ENCODE results near the gene TFAP2A. TPM values are rescaled to one million over a fixed set of nuclear protein-coding genes. Genes with fewer than 3 reads are reported as not detected.

TFAP2A gene
- total and polyA plus RNA-seq, 4 donors = 0.23 to 0.63 (median 0.38) TPM; not detected in 1

DNA sequence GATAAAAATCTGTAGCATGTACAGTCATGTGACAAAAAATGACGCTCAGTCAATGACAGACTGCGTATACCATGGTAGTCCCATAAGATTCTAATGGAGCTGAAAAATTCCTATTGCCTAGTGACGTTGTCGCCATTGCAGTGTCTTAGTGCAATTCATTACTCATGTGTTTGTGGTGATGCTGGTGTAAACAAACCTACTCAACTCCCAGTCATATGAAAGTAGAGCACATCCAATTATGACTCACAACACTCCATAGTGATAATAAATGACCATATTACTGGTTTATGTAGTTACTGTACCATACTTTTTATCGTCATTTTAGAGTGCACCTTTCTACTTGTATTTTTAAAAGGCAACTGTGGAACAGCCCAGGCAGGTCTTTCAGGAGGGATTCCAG lies 45.0 kb downstream of the TFAP2A start:
- H3K27ac ChIP-seq (ENCODE audit: low read depth in 1 of 2, low read length in 2 of 2) = no peak overlapping the region
- H3K27me3 ChIP-seq (ENCODE audit: control insufficient read depth in 1 of 2, insufficient read depth in 2 of 2, low read length in 1 of 2) = no peaks in the 10 kb centered on the region
- ATAC-seq (ENCODE audit: low FRiP score) (no peak), DNase-seq (no peak)
- no peaks in the 10 kb centered on the region for H3K36me3 ChIP-seq (ENCODE audit: control insufficient read depth in 1 of 2, insufficient read depth in 2 of 2, low read length in 1 of 2)
- 87 to 88% methylated on average over 5 of the region's 5 CpGs for WGBS, 2 donors
- intact Hi-C loops (cut with DNase I) = no loop called here
- no peaks in the 10 kb centered on the region for H3K9me3 ChIP-seq (ENCODE audit: control insufficient read depth, low read length)
- no peak overlapping the region for H3K4me3 ChIP-seq (ENCODE audit: low read length in 2 of 2)
- H3K4me1 ChIP-seq (ENCODE audit: control insufficient read depth in 1 of 2, insufficient read depth in 2 of 2, low read length in 2 of 2) = no peaks in the 10 kb centered on the region

DNA sequence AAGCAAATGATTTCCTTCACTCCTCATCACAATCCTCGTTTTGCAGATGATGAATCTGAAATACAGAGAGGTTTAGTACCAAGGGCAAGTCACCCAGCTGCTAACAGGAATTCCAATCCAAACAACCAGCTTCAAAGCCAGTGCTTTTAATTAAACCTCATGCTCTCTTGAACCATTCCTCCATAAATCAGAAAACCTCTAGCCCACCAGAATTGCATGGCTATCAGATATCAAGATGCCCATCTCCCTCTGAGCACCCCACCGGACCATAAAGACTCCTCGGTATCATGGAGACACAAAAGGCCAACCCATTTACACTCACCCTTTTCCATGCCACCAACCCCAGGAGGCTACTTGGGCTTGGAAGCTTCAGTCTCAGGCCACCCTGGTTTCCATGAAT lies 46.0 kb downstream of the TFAP2A start:
- intact Hi-C loops (cut with DNase I) = no loop called here
- H3K9me3 ChIP-seq (ENCODE audit: control insufficient read depth, low read length) = no peaks in the 10 kb centered on the region
- ATAC-seq (ENCODE audit: low FRiP score) (no peak), DNase-seq (no peak)
- no peaks in the 10 kb centered on the region for H3K36me3 ChIP-seq (ENCODE audit: control insufficient read depth in 1 of 2, insufficient read depth in 2 of 2, low read length in 1 of 2)
- H3K4me1 ChIP-seq (ENCODE audit: control insufficient read depth in 1 of 2, insufficient read depth in 2 of 2, low read length in 2 of 2) = no peaks in the 10 kb centered on the region
- no peaks in the 10 kb centered on the region for H3K27me3 ChIP-seq (ENCODE audit: control insufficient read depth in 1 of 2, insufficient read depth in 2 of 2, low read length in 1 of 2)
- no peak overlapping the region for H3K4me3 ChIP-seq (ENCODE audit: low read length in 2 of 2)
- H3K27ac ChIP-seq (ENCODE audit: low read depth in 1 of 2, low read length in 2 of 2) = no peak overlapping the region
- 55 to 58% methylated on average over 3 of the region's 3 CpGs for WGBS, 2 donors

DNA sequence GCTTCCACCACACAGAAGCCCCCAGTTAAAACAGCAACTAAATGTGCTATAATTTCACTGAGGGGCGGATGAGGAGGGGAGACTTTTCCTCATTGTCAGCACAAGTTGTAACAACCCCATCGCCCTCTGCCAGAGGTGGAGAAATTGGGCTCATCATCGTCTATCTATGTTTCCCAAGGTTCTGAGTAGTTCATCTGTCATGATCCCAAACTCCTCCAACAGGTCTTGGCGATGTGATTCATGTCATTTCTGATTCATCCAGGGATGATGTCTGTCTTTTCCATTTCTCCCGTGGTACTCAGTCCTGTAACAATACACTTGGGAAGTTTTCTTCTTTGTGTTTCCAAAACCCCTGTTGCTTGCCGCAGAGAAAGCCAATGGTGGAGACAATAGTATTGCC lies 51.0 kb downstream of the TFAP2A start:
- ATAC-seq (ENCODE audit: low FRiP score) (no peak), DNase-seq (no peak)
- no peak overlapping the region for H3K27ac ChIP-seq (ENCODE audit: low read depth in 1 of 2, low read length in 2 of 2)
- no peaks in the 10 kb centered on the region for H3K36me3 ChIP-seq (ENCODE audit: control insufficient read depth in 1 of 2, insufficient read depth in 2 of 2, low read length in 1 of 2)
- WGBS, 2 donors = 78 to 85% methylated on average over 6 of the region's 6 CpGs
- no peaks in the 10 kb centered on the region for H3K27me3 ChIP-seq (ENCODE audit: control insufficient read depth in 1 of 2, insufficient read depth in 2 of 2, low read length in 1 of 2)
- H3K9me3 ChIP-seq (ENCODE audit: control insufficient read depth, low read length) = no peaks in the 10 kb centered on the region
- H3K4me1 ChIP-seq (ENCODE audit: control insufficient read depth in 1 of 2, insufficient read depth in 2 of 2, low read length in 2 of 2) = no peaks in the 10 kb centered on the region
- intact Hi-C loops (cut with DNase I) = no loop called here
- H3K4me3 ChIP-seq (ENCODE audit: low read length in 2 of 2) = no peak overlapping the region

DNA sequence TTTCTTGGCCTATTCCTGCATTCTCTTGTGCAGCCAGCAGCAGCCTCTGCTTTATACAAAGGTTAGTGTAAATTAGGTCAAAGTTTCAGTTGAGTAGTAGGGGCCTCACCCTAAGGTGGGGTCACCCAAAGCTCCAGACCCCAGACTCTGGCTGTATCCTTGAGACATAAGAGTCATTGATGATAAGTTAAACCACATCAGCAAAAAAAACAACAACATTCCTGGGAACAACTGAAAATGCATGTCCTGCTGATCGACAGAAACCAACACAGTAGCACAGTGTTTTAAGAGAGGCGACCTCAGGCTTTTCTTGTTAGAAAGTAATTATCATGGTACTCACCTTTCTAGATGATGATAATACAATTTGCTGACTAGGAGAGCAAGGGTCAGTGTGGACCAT lies 52.6 kb downstream of the TFAP2A start:
- no peak for DNase-seq
- H3K27me3 ChIP-seq (ENCODE audit: control insufficient read depth in 1 of 2, insufficient read depth in 2 of 2, low read length in 1 of 2) = no peaks in the 10 kb centered on the region
- no peak for ATAC-seq (ENCODE audit: low FRiP score)
- WGBS, 2 donors = 44 to 45% methylated on average over 2 of the region's 2 CpGs
- no peaks in the 10 kb centered on the region for H3K4me1 ChIP-seq (ENCODE audit: control insufficient read depth in 1 of 2, insufficient read depth in 2 of 2, low read length in 2 of 2)
- no peaks in the 10 kb centered on the region for H3K36me3 ChIP-seq (ENCODE audit: control insufficient read depth in 1 of 2, insufficient read depth in 2 of 2, low read length in 1 of 2)
- H3K9me3 ChIP-seq (ENCODE audit: control insufficient read depth, low read length) = no peaks in the 10 kb centered on the region
- H3K27ac ChIP-seq (ENCODE audit: low read depth in 1 of 2, low read length in 2 of 2) = no peak overlapping the region
- intact Hi-C loops (cut with DNase I) = no loop called here
- no peak overlapping the region for H3K4me3 ChIP-seq (ENCODE audit: low read length in 2 of 2)

DNA sequence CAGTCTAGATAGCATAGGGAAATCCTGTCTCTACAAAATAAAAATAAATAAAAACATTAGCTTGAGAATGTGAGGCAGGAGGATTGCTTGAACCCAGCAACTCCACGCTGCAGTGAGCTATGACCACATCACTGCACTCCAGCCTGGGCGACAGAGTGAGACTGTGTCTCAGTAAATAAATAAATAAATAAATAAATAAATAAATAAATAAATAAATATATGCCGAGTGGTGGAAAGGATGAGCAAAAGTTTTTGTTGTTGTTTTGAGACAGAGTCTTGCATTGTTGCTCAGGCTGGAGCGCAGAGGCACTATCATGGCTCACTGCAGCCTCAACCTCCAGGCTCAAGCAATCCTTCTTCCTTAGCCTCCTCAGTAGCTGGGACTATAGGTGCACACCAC lies 53.4 kb downstream of the TFAP2A start:
- Histone ChIP-seq H3K27ac (ENCODE audit: low read depth in 1 of 2, low read length in 2 of 2) (no peak overlapping the region), H3K9me3 (ENCODE audit: control insufficient read depth, low read length) (peaks cover 2% of the 10 kb centered on the region), H3K4me3 (ENCODE audit: low read length in 2 of 2) (no peak overlapping the region), H3K4me1 (ENCODE audit: control insufficient read depth in 1 of 2, insufficient read depth in 2 of 2, low read length in 2 of 2) (no peaks in the 10 kb centered on the region), H3K36me3 (ENCODE audit: control insufficient read depth in 1 of 2, insufficient read depth in 2 of 2, low read length in 1 of 2) (no peaks in the 10 kb centered on the region), H3K27me3 (ENCODE audit: control insufficient read depth in 1 of 2, insufficient read depth in 2 of 2, low read length in 1 of 2) (no peaks in the 10 kb centered on the region)
- no peak for ATAC-seq (ENCODE audit: low FRiP score)
- no peak for DNase-seq
- intact Hi-C loops (cut with DNase I) = no loop called here
- WGBS, 2 donors = 65 to 87% methylated on average over 4 of the region's 4 CpGs

DNA sequence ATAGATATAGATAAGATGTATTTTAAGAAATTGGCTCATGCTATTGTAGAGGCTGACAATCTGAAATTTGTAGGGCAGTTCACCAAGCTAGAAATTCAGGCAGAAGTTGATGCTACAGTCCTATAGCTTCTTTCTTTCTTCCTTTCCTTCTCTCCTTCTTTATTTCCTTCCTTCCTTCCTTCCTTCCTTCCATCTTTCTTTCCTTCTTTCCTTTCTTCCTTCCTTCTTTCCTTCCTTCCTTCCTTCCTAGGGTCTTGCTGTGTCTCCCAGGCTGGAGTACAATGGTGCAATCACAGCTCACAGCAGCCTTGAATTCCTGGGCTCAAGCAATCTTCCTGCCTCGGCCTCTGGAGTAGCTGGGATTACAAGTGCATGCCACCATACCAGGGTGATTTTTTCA lies 55.3 kb downstream of the TFAP2A start:
- no peak overlapping the region for H3K27ac ChIP-seq (ENCODE audit: low read depth in 1 of 2, low read length in 2 of 2)
- no peak overlapping the region for H3K4me3 ChIP-seq (ENCODE audit: low read length in 2 of 2)
- no peaks in the 10 kb centered on the region for H3K36me3 ChIP-seq (ENCODE audit: control insufficient read depth in 1 of 2, insufficient read depth in 2 of 2, low read length in 1 of 2)
- H3K9me3 ChIP-seq (ENCODE audit: control insufficient read depth, low read length) = peaks cover 2% of the 10 kb centered on the region
- no peaks in the 10 kb centered on the region for H3K4me1 ChIP-seq (ENCODE audit: control insufficient read depth in 1 of 2, insufficient read depth in 2 of 2, low read length in 2 of 2)
- ATAC-seq (ENCODE audit: low FRiP score) (no peak), DNase-seq (no peak)
- WGBS, 2 donors = 55 to 61% methylated on average over 1 of the region's 1 CpG
- intact Hi-C loops (cut with DNase I) = no loop called here
- H3K27me3 ChIP-seq (ENCODE audit: control insufficient read depth in 1 of 2, insufficient read depth in 2 of 2, low read length in 1 of 2) = no peaks in the 10 kb centered on the region

DNA sequence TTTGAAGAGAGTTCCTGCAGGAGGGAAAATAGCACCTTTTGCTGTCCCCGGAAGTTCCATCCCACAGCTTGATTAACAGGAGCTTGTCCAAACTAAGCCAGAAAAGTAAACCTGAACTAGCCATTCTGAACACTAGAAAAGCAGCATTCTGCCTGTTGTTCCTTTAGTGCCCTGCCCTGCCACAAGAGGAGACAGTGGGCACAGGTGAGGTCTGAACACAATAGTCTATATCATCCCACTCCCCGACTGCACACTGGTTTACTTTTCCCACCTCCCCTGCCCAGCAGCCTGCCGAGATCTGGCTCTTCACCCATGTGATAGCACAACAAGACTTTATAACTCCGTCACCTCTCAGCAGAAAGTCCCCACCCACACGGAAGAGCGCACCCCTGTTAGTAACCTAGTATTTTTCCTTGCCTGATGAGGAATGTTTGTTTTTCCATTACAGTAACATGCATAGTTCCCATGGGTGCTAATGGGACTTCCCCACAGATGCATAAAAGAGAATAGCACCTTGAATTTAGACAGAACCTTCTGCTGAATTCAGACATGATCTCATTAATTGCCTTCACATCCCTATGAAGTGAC lies 59.7 kb downstream of the TFAP2A start:
- H3K4me3 ChIP-seq (ENCODE audit: low read length in 2 of 2) = no peak overlapping the region
- H3K36me3 ChIP-seq (ENCODE audit: control insufficient read depth in 1 of 2, insufficient read depth in 2 of 2, low read length in 1 of 2) = no peaks in the 10 kb centered on the region
- H3K4me1 ChIP-seq (ENCODE audit: control insufficient read depth in 1 of 2, insufficient read depth in 2 of 2, low read length in 2 of 2) = no peaks in the 10 kb centered on the region
- H3K9me3 ChIP-seq (ENCODE audit: control insufficient read depth, low read length) = peaks cover 2% of the 10 kb centered on the region
- H3K27ac ChIP-seq (ENCODE audit: low read depth in 1 of 2, low read length in 2 of 2) = no peak overlapping the region
- 30 to 47% methylated on average over 6 of the region's 6 CpGs for WGBS, 2 donors
- no peak for DNase-seq
- no peaks in the 10 kb centered on the region for H3K27me3 ChIP-seq (ENCODE audit: control insufficient read depth in 1 of 2, insufficient read depth in 2 of 2, low read length in 1 of 2)
- no peak for ATAC-seq (ENCODE audit: low FRiP score)
- intact Hi-C loops (cut with DNase I) = no loop called here

DNA sequence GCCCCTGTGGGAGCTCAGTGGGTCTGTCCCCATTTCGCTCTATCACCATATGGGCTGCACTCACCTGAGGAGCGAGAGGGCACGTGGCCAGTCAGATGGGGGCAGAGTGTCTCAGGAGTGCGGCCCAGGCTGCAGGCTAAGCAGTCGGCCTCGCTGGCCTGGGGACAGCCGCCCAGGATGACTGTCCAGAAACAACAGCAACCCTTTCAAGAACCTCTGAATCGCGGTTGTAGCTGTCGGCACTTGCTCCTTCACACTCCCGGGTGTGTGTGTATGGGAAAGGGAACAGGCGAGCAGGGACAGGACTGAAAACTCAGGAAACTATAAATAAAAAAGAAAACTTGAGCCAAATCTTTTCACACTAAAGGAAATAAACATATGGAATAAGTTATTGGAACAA lies 63.1 kb downstream of the TFAP2A start:
- no peak for ATAC-seq (ENCODE audit: low FRiP score)
- intact Hi-C loops (cut with DNase I) = no loop called here
- no peaks in the 10 kb centered on the region for H3K36me3 ChIP-seq (ENCODE audit: control insufficient read depth in 1 of 2, insufficient read depth in 2 of 2, low read length in 1 of 2)
- H3K9me3 ChIP-seq (ENCODE audit: control insufficient read depth, low read length) = peaks cover 2% of the 10 kb centered on the region
- DNase-seq = no peak
- no peak overlapping the region for H3K4me3 ChIP-seq (ENCODE audit: low read length in 2 of 2)
- no peak overlapping the region for H3K27ac ChIP-seq (ENCODE audit: low read depth in 1 of 2, low read length in 2 of 2)
- no peaks in the 10 kb centered on the region for H3K27me3 ChIP-seq (ENCODE audit: control insufficient read depth in 1 of 2, insufficient read depth in 2 of 2, low read length in 1 of 2)
- 20 to 29% methylated on average over 12 of the region's 12 CpGs for WGBS, 2 donors
- no peaks in the 10 kb centered on the region for H3K4me1 ChIP-seq (ENCODE audit: control insufficient read depth in 1 of 2, insufficient read depth in 2 of 2, low read length in 2 of 2)

DNA sequence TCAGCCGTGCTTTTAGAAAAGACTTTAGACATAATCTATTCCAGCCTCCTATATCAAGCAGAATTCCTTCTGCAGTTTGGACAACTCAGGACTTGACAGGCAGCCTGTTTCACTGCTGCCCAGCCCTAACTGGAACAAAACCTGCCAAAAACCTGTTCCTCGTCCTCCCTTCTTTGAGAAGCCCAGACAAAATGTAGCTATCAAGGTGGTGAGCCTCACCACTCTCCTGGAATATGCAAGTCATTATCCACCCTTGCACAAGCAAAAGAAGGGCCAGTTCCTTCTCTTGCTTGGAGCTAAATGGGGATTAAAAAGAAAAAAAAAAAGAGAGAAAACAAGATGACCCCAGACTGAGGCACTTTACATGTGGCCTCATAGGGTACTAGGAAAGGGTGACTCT lies 64.2 kb downstream of the TFAP2A start:
- 44 to 53% methylated on average over 2 of the region's 2 CpGs for WGBS, 2 donors
- intact Hi-C loops (cut with DNase I) = no loop called here
- H3K27me3 ChIP-seq (ENCODE audit: control insufficient read depth in 1 of 2, insufficient read depth in 2 of 2, low read length in 1 of 2) = no peaks in the 10 kb centered on the region
- no peak overlapping the region for H3K4me3 ChIP-seq (ENCODE audit: low read length in 2 of 2)
- H3K9me3 ChIP-seq (ENCODE audit: control insufficient read depth, low read length) = peaks cover 2% of the 10 kb centered on the region
- DNase-seq (no peak), ATAC-seq (ENCODE audit: low FRiP score) (no peak)
- H3K27ac ChIP-seq (ENCODE audit: low read depth in 1 of 2, low read length in 2 of 2) = no peak overlapping the region
- H3K4me1 ChIP-seq (ENCODE audit: control insufficient read depth in 1 of 2, insufficient read depth in 2 of 2, low read length in 2 of 2) = no peaks in the 10 kb centered on the region
- H3K36me3 ChIP-seq (ENCODE audit: control insufficient read depth in 1 of 2, insufficient read depth in 2 of 2, low read length in 1 of 2) = no peaks in the 10 kb centered on the region
